Right ventricle myocardium superior (tissue), 1 donor: Measurements from ENCODE around the gene ADGRB3. TPM values are rescaled to one million over a fixed set of nuclear protein-coding genes. Genes with fewer than 3 reads are reported as not detected.
"Not testable (repeated sequence)": the region's sequence is repeated elsewhere in the genome, so short reads cannot be mapped to it uniquely, and the experiment has no call there.

ENCODE experiments used
- ATAC-seq: fragments of 200-7000 bp; cut with Tn5 transposase; one replicate; pipeline ENCODE4 v1.9.1; 2020; ENCODE audit warnings: mild to moderate bottlenecking; ENCODE audit not compliant: poor library complexity
- DNase-seq: peaks from one replicate; pipeline ENCODE4 v3.0.0-alpha.2; 2020
- intact Hi-C: fragments of 100-400 bp; cut with DNase I; formaldehyde crosslinking; loops from one replicate; pipeline ENCODE4 v1.11.2; 2022
- total RNA-seq: library from RNA; stranded (reverse); fragmentation: NEBNext Ultra II Directional; extraction: Animal tissue kit (Norgen Biotek cat#: 25700); gene quantifications from one replicate; pipeline ENCODE4 v1.2.1, GENCODE V29; 2021
- donor health status: DM: no; HTN: yes; CAD: no; lungs with severe emphysema.

Gene ADGRB3
- total RNA-seq, 1 donor from 2014 or later: 2.0 TPM

- intact Hi-C loops: no loop called here
- ATAC-seq: peak; percentile 79
- DNase-seq: peak; percentile 46
These were observed 332.6 kb downstream of the ADGRB3 start for GRCh38 chr6:68967549-68968300.

GRCh38 chr6:68968301-68968649 is 333.2 kb downstream of the ADGRB3 start:
- intact Hi-C loops: no loop called here
- no peak for DNase-seq
- no peak for ATAC-seq

- DNase-seq (no peak), ATAC-seq (no peak)
- intact Hi-C loops: no loop called here
These were observed 338.0 kb downstream of the ADGRB3 start for GRCh38 chr6:68973066-68973465.

- ATAC-seq (peak; percentile 92), DNase-seq (no peak)
- intact Hi-C loops: no loop called here
These were observed 340.0 kb downstream of the ADGRB3 start for GRCh38 chr6:68975064-68975463.

- DNase-seq: no peak
- no peak for ATAC-seq
- intact Hi-C loops: no loop called here
These were observed 340.7 kb downstream of the ADGRB3 start for GRCh38 chr6:68975816-68976215.

GRCh38 chr6:68976260-68976659 is 341.2 kb downstream of the ADGRB3 start:
- intact Hi-C loops: no loop called here
- DNase-seq: no peak

GRCh38 chr6:68978411-68978810 is 343.3 kb downstream of the ADGRB3 start:
- no peak for DNase-seq
- intact Hi-C loops: no loop called here
- ATAC-seq: no peak

More at GRCh38 chr6:68976260-68976659, 341.2 kb downstream of the ADGRB3 start:
- ATAC-seq: no peak

- ATAC-seq, DNase-seq: not testable (repeated sequence)
- intact Hi-C loops: loop anchor here (10.0 kb wide), 1 partner anchor 163 kb away; no protein-coding TSS in a partner anchor
These were observed 346.6 kb downstream of the ADGRB3 start for GRCh38 chr6:68981668-68982067.

GRCh38 chr6:68988698-68989097 is 353.6 kb downstream of the ADGRB3 start:
- ATAC-seq: no peak
- intact Hi-C loops: loop anchor here (10.0 kb wide), 1 partner anchor 156 kb away; no protein-coding TSS in a partner anchor
- no peak for DNase-seq

GRCh38 chr6:68990317-68990716 is 355.2 kb downstream of the ADGRB3 start:
- intact Hi-C loops: no loop called here
- DNase-seq (no peak), ATAC-seq (peak; percentile 56)

GRCh38 chr6:68993911-68994310 is 358.8 kb downstream of the ADGRB3 start:
- ATAC-seq (no peak), DNase-seq (no peak)
- intact Hi-C loops: no loop called here

GRCh38 chr6:68994521-68994920 is 359.4 kb downstream of the ADGRB3 start:
- ATAC-seq (no peak), DNase-seq (no peak)
- intact Hi-C loops: no loop called here

- ATAC-seq: no peak
- intact Hi-C loops: no loop called here
- no peak for DNase-seq
These were observed 370.1 kb downstream of the ADGRB3 start for GRCh38 chr6:69005199-69005598.

GRCh38 chr6:69007781-69008180 is 372.7 kb downstream of the ADGRB3 start:
- DNase-seq: no peak
- no peak for ATAC-seq
- intact Hi-C loops: no loop called here

- no peak for DNase-seq
- intact Hi-C loops: no loop called here
- ATAC-seq: no peak
These were observed 377.1 kb downstream of the ADGRB3 start for GRCh38 chr6:69012211-69012610.

GRCh38 chr6:69012876-69013275 is 377.8 kb downstream of the ADGRB3 start:
- ATAC-seq (no peak), DNase-seq (no peak)
- intact Hi-C loops: no loop called here

- intact Hi-C loops: no loop called here
- DNase-seq (no peak), ATAC-seq (no peak)
These were observed 383.8 kb downstream of the ADGRB3 start for GRCh38 chr6:69018906-69019305.

GRCh38 chr6:69019832-69020231 is 384.8 kb downstream of the ADGRB3 start:
- ATAC-seq (no peak), DNase-seq (no peak)

GRCh38 chr6:69022993-69023392 is 387.9 kb downstream of the ADGRB3 start:
- no peak for ATAC-seq
- no peak for DNase-seq
- intact Hi-C loops: no loop called here

More at GRCh38 chr6:69019832-69020231, 384.8 kb downstream of the ADGRB3 start:
- intact Hi-C loops: no loop called here

GRCh38 chr6:69026243-69026642 is 391.2 kb downstream of the ADGRB3 start:
- DNase-seq (no peak), ATAC-seq (no peak)
- intact Hi-C loops: no loop called here

- intact Hi-C loops: no loop called here
- ATAC-seq (no peak), DNase-seq (no peak)
These were observed 391.6 kb downstream of the ADGRB3 start for GRCh38 chr6:69026715-69027114.
